RWPE2 (cell line): Measurements from ENCODE around the gene POM121C.
"Not testable (repeated sequence)": the region's sequence is repeated elsewhere in the genome, so short reads cannot be mapped to it uniquely, and the experiment has no call there.

Experiments
- ATAC-seq: fragments of 200-7000 bp; cut with Tn5 transposase; 3 replicates; pipeline ENCODE4 v1.9.1; 2021; ENCODE audit warnings: low read depth
- DNase-seq: peaks from one replicate; pipeline ENCODE4 v3.0.0-alpha.2; 2020; ENCODE audit warnings: low spot score
- H3K27ac ChIP-seq: fragments of 450-650 bp; 2 replicates; pipeline ENCODE4 v1.5.1; 2017; ENCODE audit warnings: mild to moderate bottlenecking; ENCODE audit not compliant: poor library complexity, severe bottlenecking
- H3K27me3 ChIP-seq: fragments of 250-450 bp; sonication (Bioruptor Pico); 2 replicates; pipeline ENCODE4 v1.5.1; 2021; ENCODE audit warnings: mild to moderate bottlenecking, moderate library complexity; ENCODE audit not compliant: insufficient read depth, poor library complexity, severe bottlenecking
- H3K36me3 ChIP-seq: fragments of 250-450 bp; sonication (Bioruptor Pico); 2 replicates; pipeline ENCODE4 v1.5.1; 2020; ENCODE audit warnings: low read depth, mild to moderate bottlenecking, moderate library complexity
- H3K4me1 ChIP-seq: fragments of 250-450 bp; sonication (Bioruptor Pico); 2 replicates; pipeline ENCODE4 v1.5.1; 2021; ENCODE audit warnings: mild to moderate bottlenecking, moderate library complexity; ENCODE audit not compliant: insufficient read depth, poor library complexity, severe bottlenecking
- H3K4me3 ChIP-seq: fragments of 250-450 bp; sonication (Bioruptor Pico); 2 replicates; pipeline ENCODE4 v1.5.1; 2021; ENCODE audit warnings: mild to moderate bottlenecking, moderate library complexity; ENCODE audit not compliant: severe bottlenecking
- H3K9me3 ChIP-seq: fragments of 250-450 bp; sonication (Bioruptor Pico); 2 replicates; pipeline ENCODE4 v1.5.1; 2021; ENCODE audit warnings: mild to moderate bottlenecking, moderate library complexity; ENCODE audit not compliant: severe bottlenecking
- TF ChIP-seq, protein P1 (sequence below): fragments of 450-650 bp; IDR thresholded peaks from one replicate; pipeline ENCODE4 v1.5.1; 2017; ENCODE audit warnings: mild to moderate bottlenecking, moderate library complexity; ENCODE audit not compliant: poor library complexity, severe bottlenecking

Gene POM121C

GRCh38 chr7:75452494-75452955 lies 33.6 kb downstream of the POM121C start:
- H3K4me3 ChIP-seq, H3K36me3 ChIP-seq, H3K27ac ChIP-seq, H3K4me1 ChIP-seq, DNase-seq, H3K9me3 ChIP-seq, H3K27me3 ChIP-seq: not testable (repeated sequence)
- TF ChIP-seq, protein P1, sequence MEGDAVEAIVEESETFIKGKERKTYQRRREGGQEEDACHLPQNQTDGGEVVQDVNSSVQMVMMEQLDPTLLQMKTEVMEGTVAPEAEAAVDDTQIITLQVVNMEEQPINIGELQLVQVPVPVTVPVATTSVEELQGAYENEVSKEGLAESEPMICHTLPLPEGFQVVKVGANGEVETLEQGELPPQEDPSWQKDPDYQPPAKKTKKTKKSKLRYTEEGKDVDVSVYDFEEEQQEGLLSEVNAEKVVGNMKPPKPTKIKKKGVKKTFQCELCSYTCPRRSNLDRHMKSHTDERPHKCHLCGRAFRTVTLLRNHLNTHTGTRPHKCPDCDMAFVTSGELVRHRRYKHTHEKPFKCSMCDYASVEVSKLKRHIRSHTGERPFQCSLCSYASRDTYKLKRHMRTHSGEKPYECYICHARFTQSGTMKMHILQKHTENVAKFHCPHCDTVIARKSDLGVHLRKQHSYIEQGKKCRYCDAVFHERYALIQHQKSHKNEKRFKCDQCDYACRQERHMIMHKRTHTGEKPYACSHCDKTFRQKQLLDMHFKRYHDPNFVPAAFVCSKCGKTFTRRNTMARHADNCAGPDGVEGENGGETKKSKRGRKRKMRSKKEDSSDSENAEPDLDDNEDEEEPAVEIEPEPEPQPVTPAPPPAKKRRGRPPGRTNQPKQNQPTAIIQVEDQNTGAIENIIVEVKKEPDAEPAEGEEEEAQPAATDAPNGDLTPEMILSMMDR, result peak; percentile 32
- ATAC-seq, result peak; percentile 92

DNA sequence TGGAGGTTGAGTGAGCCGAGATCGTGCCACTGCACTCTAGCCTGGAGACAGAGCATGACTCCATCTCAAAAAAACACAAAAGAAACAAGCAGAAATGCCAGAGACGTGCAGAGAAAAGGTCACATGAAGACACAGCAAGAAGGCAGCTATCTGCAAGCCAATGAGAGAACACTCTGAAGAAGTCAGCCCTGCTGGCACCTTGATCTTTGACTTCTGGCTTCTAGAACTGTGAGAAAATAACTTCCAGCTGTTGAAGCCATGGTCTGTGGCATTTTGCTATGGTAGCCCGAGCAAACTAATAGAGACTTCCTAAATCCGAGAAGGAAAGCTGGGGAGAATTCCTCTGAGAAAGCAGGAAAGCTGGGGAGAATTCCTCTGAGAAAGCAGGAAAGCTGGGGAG lies 36.2 kb downstream of the POM121C start:
- not testable (repeated sequence) for H3K9me3 ChIP-seq, H3K36me3 ChIP-seq, H3K27ac ChIP-seq, ATAC-seq, DNase-seq, H3K4me3 ChIP-seq, H3K27me3 ChIP-seq, H3K4me1 ChIP-seq

DNA sequence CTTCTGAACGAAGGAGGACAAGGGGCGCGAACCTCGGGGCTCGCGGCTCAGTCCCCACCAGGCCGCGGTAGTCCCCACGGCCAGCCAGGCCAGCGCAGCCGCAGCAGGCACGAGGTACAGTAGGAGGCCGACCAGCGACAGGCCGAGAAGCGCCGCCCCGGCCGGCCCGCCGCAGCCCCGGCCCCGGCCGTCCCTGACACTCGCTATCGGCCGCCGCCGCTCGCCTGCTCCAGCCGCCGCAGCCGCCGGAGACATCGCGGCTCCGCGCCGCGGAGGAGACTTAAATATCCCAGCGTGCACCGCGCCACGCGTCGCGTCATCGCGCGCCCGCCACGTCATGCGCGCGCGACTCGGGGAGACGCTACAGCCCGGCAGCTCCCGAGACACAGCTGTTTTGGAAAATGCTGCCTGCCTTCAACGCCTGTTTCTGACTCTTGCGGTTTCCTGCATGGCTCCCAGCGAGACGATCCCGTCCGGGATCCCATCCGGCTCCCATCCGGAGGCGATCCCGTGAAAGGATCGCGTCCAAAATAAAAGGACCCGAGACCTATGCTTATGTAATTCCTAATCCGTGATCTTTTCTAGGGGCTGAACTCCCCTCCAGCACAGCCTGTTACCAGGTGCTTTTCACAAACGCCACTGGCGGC lies 43.5 kb downstream of the POM121C start:
- peak; percentile 79 for ATAC-seq
- H3K27me3 ChIP-seq, H3K27ac ChIP-seq, H3K4me1 ChIP-seq, DNase-seq, H3K9me3 ChIP-seq: not testable (repeated sequence)
- Histone ChIP-seq H3K36me3 (peaks cover 25% of the 10 kb centered on the region), H3K4me3 (peak overlapping the region; percentile 97)

- not testable (repeated sequence) for ATAC-seq, H3K27ac ChIP-seq
These were observed 44.0 kb downstream of the POM121C start for GRCh38 chr7:75442101-75442464.

GRCh38 chr7:75439000-75439399 lies 47.1 kb downstream of the POM121C start:
- not testable (repeated sequence) for ATAC-seq, H3K27ac ChIP-seq, H3K27me3 ChIP-seq, H3K4me1 ChIP-seq, H3K9me3 ChIP-seq, H3K4me3 ChIP-seq, DNase-seq
- peaks cover 59% of the 10 kb centered on the region for H3K36me3 ChIP-seq

More at GRCh38 chr7:75442101-75442464, 44.0 kb downstream of the POM121C start:
- Histone ChIP-seq H3K4me3 (peak overlapping the region; percentile 97), H3K36me3 (peaks cover 30% of the 10 kb centered on the region)
- not testable (repeated sequence) for H3K9me3 ChIP-seq, DNase-seq, H3K4me1 ChIP-seq, H3K27me3 ChIP-seq

GRCh38 chr7:75423481-75423880 lies 62.6 kb downstream of the POM121C start:
- H3K4me3 ChIP-seq, H3K27me3 ChIP-seq, H3K4me1 ChIP-seq, H3K9me3 ChIP-seq, ATAC-seq, H3K27ac ChIP-seq, DNase-seq: not testable (repeated sequence)
- H3K36me3 ChIP-seq, result peaks cover 14% of the 10 kb centered on the region

- H3K27ac ChIP-seq, DNase-seq, H3K9me3 ChIP-seq, H3K4me1 ChIP-seq, H3K4me3 ChIP-seq, ATAC-seq, H3K27me3 ChIP-seq: not testable (repeated sequence)
- H3K36me3 ChIP-seq, result peaks cover 11% of the 10 kb centered on the region
These were observed 64.0 kb downstream of the POM121C start for GRCh38 chr7:75421798-75422710.

- not testable (repeated sequence) for ATAC-seq, H3K4me1 ChIP-seq, H3K27me3 ChIP-seq, H3K9me3 ChIP-seq, H3K4me3 ChIP-seq, DNase-seq, H3K27ac ChIP-seq
- H3K36me3 ChIP-seq, result peaks cover 13% of the 10 kb centered on the region
These were observed 65.9 kb downstream of the POM121C start for GRCh38 chr7:75420152-75420551.

- not testable (repeated sequence) for H3K4me3 ChIP-seq, H3K27ac ChIP-seq, H3K9me3 ChIP-seq, H3K4me1 ChIP-seq, ATAC-seq, DNase-seq, H3K27me3 ChIP-seq
- H3K36me3 ChIP-seq, result peaks cover 13% of the 10 kb centered on the region
These were observed 66.4 kb downstream of the POM121C start for GRCh38 chr7:75419693-75420092.

DNA sequence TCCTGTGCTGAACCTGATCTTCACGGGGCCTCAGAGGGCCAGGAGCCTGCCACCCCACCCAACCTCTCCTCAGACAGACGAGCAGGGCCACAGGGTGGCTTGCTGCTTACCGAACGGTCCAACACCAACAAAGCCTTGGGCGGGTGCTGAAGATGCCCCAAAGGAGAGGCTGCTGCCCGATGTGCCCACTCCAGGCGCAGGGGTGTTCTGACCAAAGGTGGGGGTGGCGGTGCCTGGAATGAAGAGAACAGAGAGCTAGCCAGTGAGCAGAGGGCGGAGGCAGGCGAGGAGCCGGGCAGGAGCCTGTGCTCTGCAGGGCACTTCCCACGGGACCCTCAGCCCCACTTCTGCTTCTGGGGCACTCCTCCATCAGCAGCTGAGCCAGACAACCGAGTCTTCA lies 66.9 kb downstream of the POM121C start:
- H3K27me3 ChIP-seq, H3K27ac ChIP-seq, H3K4me3 ChIP-seq, DNase-seq, H3K4me1 ChIP-seq, H3K36me3 ChIP-seq, H3K9me3 ChIP-seq: not testable (repeated sequence)
- ATAC-seq, result 0 out of 3 replicates have a peak, but pooled peaks have one; percentile 3
